Measurements from ENCODE around the gene SYDE1.

DNA sequence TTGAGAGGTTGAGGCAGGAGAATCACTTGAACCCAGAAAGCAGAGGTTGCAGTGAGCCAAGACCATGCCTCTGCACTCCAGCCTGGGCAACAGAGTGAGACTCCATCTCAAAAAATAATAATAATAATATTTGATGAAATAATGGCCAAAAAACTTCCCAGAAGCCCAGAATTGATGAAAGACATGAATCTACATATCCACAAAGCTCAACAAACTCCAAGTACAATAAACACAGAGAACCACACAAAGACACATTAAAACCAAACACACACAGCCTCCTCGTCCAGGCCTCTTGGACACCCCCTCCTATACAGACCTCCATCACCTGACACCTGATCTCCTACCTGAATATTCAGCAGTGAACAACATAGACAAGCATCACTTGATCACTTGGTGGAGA, 3.2 kb upstream of the SYDE1 start:
- TF ChIP-seq POLR2A (IDR thresholded peaks at IDR 0.05; ENCODE audit: low read depth, low read length) (no peak), POLR2AphosphoS5 (IDR thresholded peaks at IDR 0.05; ENCODE audit: low read depth, low read length) (no peak)

Measured in GM12892 (cell line).